PC-3 (cell line): Measurements from ENCODE around the gene C1orf210.

Experiments used
- CTCF ChIP-seq: fragments of 300-600 bp; sonication (generic); conservative IDR thresholded peaks from 2 replicates; pipeline ENCODE4 v1.5.1; 2017; ENCODE audit warnings: antibody characterized with exemption, low read depth, mild to moderate bottlenecking, low read length
- EZH2 ChIP-seq: fragments of 300-600 bp; sonication (generic); IDR thresholded peaks from one replicate; pipeline ENCODE4 v1.6.1; 2017; ENCODE audit warnings: antibody characterized with exemption, mild to moderate bottlenecking, low read length; ENCODE audit not compliant: unreplicated experiment

DNA sequence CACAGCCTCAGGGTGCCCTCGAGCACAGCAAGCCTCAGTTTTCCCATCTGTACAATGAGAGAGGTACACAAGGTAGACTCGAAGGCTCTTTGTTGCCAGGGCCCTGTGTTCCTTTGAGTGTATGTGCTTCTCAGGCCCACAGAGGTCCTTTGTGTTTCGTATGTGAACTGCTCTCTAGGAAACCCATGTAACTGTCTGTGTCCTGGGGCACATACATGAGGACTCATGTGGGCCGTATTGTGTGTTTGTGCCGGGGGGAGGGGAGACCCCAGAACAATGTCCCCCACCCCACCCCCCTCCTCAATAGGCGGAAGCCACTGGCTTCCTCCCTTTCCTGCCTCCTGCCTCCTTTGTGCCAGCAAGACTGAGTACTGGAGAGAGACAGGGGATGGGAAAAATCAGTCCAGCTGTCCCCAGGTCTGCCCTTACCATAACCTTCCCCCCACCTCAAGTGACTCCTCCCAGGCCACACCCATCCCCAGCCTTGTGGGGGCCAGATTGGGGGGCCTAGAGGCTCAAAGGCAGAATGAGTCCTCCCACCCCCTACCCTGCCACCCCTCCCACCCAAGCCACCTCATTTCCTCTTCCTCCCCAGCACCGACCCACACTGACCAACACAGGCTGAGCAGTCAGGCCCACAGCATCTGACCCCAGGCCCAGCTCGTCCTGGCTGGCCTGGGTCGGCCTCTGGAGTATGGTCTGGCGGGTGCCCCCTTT is 15.2 kb upstream of the C1orf210 start, which contains the start of gene TIE1:
- no peak for TF ChIP-seq EZH2
- no peak for TF ChIP-seq CTCF
